Mucosa of descending colon (tissue), 3 donors: ENCODE results near the gene CD163. TPM values are rescaled to one million over a fixed set of nuclear protein-coding genes. Genes with fewer than 3 reads are reported as not detected.
A peak's percentile ranks its signal among the peaks of the same experiment; 100 is the strongest.
"Not testable (repeated sequence)": the region's sequence is repeated elsewhere in the genome, so short reads cannot be mapped to it uniquely, and the experiment has no call there.

Source experiments
- ATAC-seq: fragments of 200-7000 bp; cut with Tn5 transposase; one replicate; pipeline ENCODE4 v1.9.1; 2020; ENCODE audit warnings: mild to moderate bottlenecking, moderate library complexity
- DNase-seq, 3 donors: peaks; one replicate each; pipeline ENCODE4 v3.0.0-alpha.2; 2020
- H3K36me3 ChIP-seq: fragments of 200-600 bp; one replicate; pipeline ENCODE4 v1.8.0; 2021; ENCODE audit warnings: low read depth, mild to moderate bottlenecking
- H3K4me1 ChIP-seq: fragments of 200-600 bp; one replicate; pipeline ENCODE4 v1.8.0; 2021; ENCODE audit warnings: low read depth, mild to moderate bottlenecking
- H3K4me3 ChIP-seq: fragments of 200-600 bp; one replicate; pipeline ENCODE4 v1.8.0; 2021; ENCODE audit warnings: mild to moderate bottlenecking
- H3K9me3 ChIP-seq: fragments of 200-600 bp; one replicate; pipeline ENCODE4 v1.8.0; 2021; ENCODE audit warnings: mild to moderate bottlenecking
- CTCF ChIP-seq: fragments of 200-600 bp; IDR thresholded peaks from one replicate; pipeline ENCODE4 v1.8.0; 2022; ENCODE audit warnings: antibody characterized with exemption, mild to moderate bottlenecking
- intact Hi-C, 2 donors: fragments of 100-400 bp; cut with DNase I in 1 of 2; cut with micrococcal nuclease in 1 of 2; formaldehyde crosslinking; loops; one replicate each; pipeline versions ENCODE4 v1.11.0 to v1.11.1; 2022; cut with DNase I, micrococcal nuclease
- long read RNA-seq, 2 donors: library from polyadenylated mRNA; unstranded; transcript quantifications; one replicate each; pipeline ENCODE4 v2.0.0, GENCODE V29; 2019 to 2021
- total RNA-seq, 3 donors: library from RNA; stranded (reverse); fragmentation: NEBNext Ultra II Directional in 2 of 3; extraction: Animal tissue kit (Norgen Biotek cat#: 25700) in 2 of 3; gene quantifications; one replicate each; pipeline versions ENCODE4 v1.2.1 to v1.2.4, GENCODE V29; 2021 to 2023
- donor health status: DM: no; HTN: no; CAD: no; lungs with moderate emphysema.
- donor health status: DM: no; HTN: no; CAD: no.
- donor health status: DM: no; HTN: yes; CAD: no.

The CD163 gene
- total RNA-seq, result 100 to 1,000 TPM in 2 of 3 donors, 1 to 10 TPM in 1; 7.6 to 168 (median 153) TPM
- long read RNA-seq, donor 1, full-length matches to known transcripts, result 38 of 55 reads
- long read RNA-seq, donor 1, partial matches to known transcripts, result 11 of 55 reads
- long read RNA-seq, donor 1, other reads (novel, unspliced or antisense), result 6 of 55 reads
- long read RNA-seq, donor 2, full-length matches to known transcripts, result 6 of 19 reads
- long read RNA-seq, donor 2, partial matches to known transcripts, result 12 of 19 reads
- long read RNA-seq, donor 2, other reads (novel, unspliced or antisense), result 1 of 19 reads

GRCh38 chr12:7503686-7504415, at the start of gene CD163:
TSS of gene CD163 (minus strand) at chr12:7503777. CDS start at chr12:7503690, 87 bp downstream.
- H3K4me3 ChIP-seq, result no peak within 1 kb of the TSS
- TF ChIP-seq CTCF, result no peak
- intact Hi-C loops, result no loop called here
- DNase-seq, result no peak
- H3K4me1 ChIP-seq, result no peaks in the 10 kb centered on the region
- ATAC-seq, result no peak
- H3K36me3 ChIP-seq, result no peaks in the 10 kb centered on the region
- no peaks in the 10 kb centered on the region for H3K9me3 ChIP-seq

GRCh38 chr12:7542813-7543212, 39.2 kb upstream of the CD163 start:
- no peaks in the 10 kb centered on the region for H3K36me3 ChIP-seq
- no peaks in the 10 kb centered on the region for H3K9me3 ChIP-seq
- ATAC-seq (peak; percentile 31), DNase-seq (no peak)
- intact Hi-C loops, result no loop called here
- H3K4me3 ChIP-seq, result no peak overlapping the region
- no peak for TF ChIP-seq CTCF
- H3K4me1 ChIP-seq, result no peaks in the 10 kb centered on the region

GRCh38 chr12:7542046-7542445, 38.5 kb upstream of the CD163 start:
- TF ChIP-seq CTCF, result no peak
- DNase-seq, result no peak
- no peaks in the 10 kb centered on the region for H3K9me3 ChIP-seq
- H3K4me3 ChIP-seq, result no peak overlapping the region
- ATAC-seq, result no peak
- intact Hi-C loops, result no loop called here
- no peaks in the 10 kb centered on the region for H3K36me3 ChIP-seq
- H3K4me1 ChIP-seq, result no peaks in the 10 kb centered on the region

- DNase-seq, result no peak
- Histone ChIP-seq H3K36me3 (no peaks in the 10 kb centered on the region), H3K4me1 (no peaks in the 10 kb centered on the region), H3K4me3 (no peak overlapping the region), H3K9me3 (no peaks in the 10 kb centered on the region)
- no peak for ATAC-seq
- TF ChIP-seq CTCF, result no peak
- intact Hi-C loops, result no loop called here
These were observed 10.8 kb upstream of the CD163 start for GRCh38 chr12:7514416-7514815.

GRCh38 chr12:7512553-7512952, 9.0 kb upstream of the CD163 start:
- no peaks in the 10 kb centered on the region for H3K4me1 ChIP-seq

GRCh38 chr12:7509793-7510470, 6.4 kb upstream of the CD163 start:
- H3K36me3 ChIP-seq, H3K4me3 ChIP-seq, H3K4me1 ChIP-seq, intact Hi-C loops, ATAC-seq, H3K9me3 ChIP-seq, DNase-seq: not testable (repeated sequence)

More at GRCh38 chr12:7512553-7512952, 9.0 kb upstream of the CD163 start:
- intact Hi-C loops, result no loop called here
- ATAC-seq, result no peak
- no peak for TF ChIP-seq CTCF
- no peaks in the 10 kb centered on the region for H3K9me3 ChIP-seq
- no peaks in the 10 kb centered on the region for H3K36me3 ChIP-seq
- H3K4me3 ChIP-seq, result no peak overlapping the region
- no peak for DNase-seq
